ENCODE data around the gene XIST.
"Not testable (repeated sequence)": the region's sequence is repeated elsewhere in the genome, so short reads cannot be mapped to it uniquely, and the experiment has no call there.

XIST gene

DNA sequence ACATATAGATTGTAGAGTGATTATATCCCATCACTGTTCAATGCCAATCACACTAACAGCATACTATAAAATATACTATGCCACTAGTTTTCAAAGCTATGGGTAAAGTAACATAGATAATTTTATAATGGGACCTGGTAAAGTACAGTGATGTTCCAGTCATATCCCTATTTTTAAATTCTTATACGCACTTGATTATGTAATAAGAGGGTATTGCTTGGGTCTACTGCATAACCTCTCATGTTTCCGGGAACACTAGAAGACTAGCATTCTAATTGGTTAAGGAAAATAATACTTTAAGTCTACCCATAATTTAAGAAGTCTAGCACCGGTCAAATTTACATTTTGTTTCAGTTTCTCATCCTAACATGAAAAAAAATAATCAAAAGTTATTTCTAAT, 14.4 kb downstream of the XIST start:
- no peak for FAIRE-seq

DNA sequence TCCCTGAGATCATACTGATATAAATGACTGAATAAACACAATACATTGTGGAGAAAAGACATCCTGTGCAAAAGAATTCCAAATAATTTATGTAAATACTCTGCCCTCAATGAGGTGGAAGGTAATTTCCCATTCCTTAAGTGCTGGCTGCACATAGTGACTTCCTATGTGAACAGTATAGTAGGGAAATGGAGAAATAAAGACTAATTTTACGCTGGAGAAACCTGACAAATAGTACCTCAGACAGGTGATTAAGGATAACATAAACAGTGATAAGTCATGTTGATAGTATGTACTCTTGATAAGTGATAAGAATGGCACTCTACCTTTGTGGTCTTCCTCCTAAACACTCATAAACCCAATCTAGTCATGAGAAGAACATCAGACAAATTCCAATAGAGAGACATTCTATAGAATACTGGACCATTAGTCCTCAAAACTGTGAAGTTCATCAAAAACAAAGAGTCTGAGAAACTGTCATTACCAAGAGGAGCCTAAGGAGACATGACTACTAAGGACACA, 15.5 kb downstream of the XIST start:
- FAIRE-seq, result no peak

DNA sequence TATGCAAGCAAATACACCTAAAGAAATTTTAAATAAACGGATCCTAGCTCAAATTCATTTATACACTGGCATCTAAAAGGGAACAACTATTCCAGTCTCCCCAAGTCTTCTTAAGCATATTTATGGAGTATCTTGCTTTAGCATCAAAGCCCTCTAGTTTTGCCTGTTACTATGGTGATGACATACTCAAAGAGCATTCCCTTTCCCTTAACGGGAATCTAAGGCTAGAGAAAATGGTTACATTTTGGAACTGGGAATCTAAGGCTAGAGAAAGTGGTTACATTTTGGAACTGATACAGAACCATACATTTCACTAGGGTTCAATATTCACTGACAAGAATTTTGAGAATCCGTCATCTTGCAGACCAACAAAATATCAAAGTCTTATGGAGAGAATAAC, 18.3 kb downstream of the XIST start:
- no peak for FAIRE-seq

DNA sequence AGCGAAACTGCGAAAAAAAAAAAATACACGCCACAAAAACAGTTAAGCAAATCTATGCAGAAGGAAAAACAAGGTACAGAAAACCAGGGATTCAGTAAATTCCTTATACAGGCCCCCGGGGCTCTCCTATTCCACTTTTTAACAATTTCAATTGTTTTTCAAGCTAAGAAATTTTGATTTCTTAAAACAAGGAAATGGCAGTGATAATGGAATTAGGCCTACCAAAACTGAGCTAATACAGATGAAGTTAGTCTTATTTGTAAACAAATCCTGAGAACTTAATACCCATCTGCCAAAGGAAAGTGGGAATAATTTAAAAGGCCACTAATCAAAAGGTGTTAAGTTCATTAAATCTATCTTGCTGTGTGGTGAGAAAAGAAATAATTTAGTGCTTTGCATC, 20.2 kb downstream of the XIST start:
- no peak for FAIRE-seq

DNA sequence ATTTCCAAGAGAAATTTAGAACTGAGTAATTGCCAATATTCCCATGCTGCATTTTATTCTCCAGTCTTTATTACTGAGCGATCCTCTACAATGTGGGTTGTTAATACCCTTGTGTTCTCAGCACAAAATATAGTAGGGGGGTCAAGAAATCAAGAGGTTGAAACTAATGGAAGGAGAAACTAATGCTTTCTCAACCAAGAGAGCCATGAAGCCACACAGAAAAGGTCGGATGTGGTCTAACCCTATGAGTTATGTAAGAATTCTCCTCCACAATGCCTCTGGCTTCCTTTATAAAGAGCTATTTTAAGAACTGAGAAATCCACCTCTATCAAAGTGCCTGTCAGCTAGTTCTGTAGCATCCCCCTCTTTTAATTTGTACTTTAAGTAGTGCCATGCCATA, 21.0 kb downstream of the XIST start:
- no peak for FAIRE-seq

DNA sequence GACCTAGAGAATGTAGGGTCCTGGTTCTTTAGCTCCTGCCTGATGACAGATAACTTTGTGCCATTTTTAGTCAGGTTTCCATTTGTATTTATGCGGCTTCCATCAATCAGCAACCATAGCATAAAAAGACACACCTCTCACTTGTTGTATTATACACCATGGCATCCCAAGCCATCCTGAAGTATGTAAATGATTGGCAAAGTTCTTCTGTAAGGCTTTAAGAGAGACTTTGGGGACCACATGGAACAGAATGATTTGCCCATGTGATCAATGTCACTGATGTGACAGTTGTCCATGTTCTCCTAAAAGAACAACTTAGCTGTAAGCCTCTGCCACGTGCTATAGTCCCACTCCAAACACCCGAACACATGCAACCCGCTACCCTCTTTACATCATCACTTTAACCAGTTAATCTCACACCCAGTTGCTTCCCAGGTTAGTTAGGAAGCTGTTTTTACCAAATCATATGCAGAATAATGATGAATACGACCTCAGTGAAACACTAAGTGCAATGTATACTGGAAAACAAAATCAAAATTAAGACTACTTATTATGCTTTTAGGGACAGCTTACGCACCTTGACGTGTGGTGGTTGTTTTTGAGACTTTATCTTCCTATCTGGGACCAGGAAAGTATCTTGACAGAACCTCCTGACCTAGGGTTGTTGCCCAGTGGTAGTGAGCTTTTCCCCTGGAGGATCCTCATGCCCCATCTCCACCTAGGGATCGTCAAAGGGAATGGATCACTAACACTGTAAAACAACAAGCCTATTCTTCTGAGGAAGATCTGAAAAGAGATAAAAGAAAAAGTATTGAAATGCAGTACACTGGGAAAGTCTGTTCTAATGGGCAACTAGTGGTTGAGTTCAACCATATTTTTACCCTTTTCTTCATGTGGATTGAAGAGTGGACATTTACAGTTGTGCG, 21.8 kb downstream of the XIST start:
- no peak for FAIRE-seq

DNA sequence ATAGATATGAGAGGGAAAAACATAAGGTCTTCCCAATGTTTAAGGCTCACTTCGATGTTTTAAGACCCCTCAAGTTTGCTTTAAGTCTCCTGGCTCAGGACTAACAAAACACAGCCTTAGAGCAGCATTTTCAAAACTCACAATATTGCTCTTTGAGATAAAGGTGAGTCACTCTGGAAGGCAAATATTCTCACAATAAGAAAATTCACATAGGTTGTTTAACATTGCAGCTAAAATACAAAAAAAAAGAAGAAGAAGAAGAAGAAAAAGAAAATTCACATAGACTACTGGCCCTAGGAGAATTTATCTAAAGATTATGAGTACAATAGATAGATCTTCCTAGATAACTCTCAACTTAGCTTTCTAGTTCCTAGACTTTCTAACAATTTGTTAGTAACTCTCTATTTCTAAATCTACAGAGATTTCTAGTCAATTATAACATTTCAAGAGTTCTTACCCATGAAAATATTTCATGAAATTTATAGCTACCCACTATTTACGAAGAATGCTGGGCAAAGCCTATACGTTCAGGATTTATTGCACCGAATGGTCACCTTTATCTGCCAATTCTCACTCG, 22.5 kb downstream of the XIST start:
- no peak for FAIRE-seq

DNA sequence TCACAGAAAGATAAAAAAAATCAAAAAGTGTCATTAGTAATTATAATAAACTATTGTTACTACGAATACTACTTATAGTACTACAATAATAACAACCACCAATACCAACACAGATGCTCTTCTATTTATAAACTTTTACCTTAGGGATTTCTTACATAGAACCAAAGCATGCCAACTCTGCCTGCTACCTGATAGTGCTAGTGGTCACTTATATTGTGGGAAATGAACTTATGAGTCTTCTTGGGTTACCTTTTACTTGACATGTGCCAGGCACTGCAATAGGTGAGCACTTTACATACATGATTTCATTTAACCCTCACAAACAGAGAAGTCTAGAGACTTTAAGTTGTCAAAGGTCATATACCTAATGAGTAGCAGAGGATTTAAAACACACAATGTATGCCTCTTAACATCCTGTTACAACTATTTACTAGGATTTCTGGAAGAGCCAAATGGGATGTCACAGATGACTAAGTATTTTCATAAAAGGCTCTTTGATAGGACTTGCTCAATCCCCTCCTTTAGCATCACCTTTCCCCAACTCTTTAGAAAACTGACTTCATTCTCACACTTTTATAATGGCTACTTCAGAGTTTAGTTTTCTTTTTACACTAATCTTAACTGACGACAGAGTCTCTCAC, 24.3 kb downstream of the XIST start:
- FAIRE-seq, result no peak

DNA sequence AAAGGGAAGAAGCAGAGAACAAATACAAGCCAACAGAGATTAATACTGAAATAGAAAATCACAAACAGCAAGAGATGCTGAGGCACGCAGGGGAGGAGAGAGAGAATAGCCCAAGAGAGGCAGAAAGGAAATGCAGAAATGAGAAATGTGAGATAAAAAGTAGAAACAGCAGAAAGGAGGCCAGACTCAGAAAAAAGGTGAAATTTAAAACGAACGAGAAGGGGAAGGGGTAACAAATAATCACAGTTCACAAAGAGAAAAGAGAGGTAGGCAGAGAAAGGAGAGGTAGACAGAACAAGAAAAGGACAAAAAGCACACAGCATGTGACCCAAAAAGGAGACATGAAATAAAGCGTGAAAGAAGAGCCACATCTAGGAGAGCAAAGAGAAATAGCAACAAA, 25.1 kb downstream of the XIST start:
- no peak for FAIRE-seq

DNA sequence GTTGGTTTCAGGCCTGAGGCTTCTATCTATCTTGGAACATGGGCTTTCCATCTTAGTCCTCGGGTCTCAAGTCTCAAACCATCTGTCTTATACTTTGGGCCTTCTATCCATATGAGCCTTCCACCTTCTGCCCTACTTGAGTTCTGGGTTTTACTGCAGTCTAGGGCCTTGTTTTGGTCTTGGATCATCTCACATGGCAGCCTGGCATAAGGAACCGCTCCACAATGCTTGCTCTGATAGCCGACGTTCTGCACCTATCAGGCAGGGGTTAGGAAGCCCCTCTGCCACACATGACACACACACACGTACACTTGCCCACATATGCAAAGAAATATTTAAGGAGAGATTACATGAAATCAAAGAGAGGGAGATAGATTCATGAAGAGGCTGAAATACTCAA, 25.5 kb downstream of the XIST start:
- no peak for FAIRE-seq

DNA sequence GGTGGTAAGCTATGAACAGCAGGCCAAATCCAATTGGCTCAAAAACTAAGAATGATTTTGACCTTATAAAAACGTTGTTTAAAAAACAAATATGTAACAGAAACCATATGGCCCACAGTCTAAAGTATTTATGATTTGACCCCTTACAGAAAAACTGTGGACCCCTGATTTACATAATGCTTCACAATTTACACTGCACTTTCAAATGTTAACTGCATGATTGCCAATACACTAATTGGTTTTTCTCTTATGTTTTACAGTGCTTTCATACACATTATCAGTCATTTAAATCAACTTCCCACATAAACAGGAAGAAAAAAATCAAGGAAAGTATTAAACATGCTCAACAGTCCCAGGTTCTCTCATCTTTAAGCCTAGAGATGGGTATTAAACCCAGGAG, 26.9 kb downstream of the XIST start:
- FAIRE-seq, result no peak

DNA sequence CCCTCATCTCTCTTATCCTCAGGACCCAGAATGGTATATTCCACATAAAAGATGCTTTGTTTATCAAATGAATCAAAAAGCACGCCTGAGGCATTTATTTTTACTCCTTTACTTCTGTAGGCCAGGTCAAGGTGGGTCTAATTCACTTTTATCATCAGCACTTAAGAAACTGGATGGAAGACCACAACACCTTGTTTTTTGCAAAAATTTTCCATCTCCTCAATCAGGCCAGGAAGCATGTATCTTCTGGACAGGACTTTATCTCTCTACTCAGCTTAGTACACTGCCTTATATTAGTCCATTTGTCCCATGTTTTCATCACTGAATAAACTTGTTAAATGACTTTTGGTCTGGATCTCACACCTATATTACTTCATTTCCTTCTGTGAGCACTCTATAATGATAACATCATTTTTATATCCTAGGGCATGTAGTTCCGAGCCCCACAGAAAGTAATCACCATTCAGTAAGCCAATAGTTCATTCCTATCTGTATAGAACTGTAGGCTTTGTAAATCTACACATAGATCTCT, 29.0 kb downstream of the XIST start:
- no peak for FAIRE-seq

DNA sequence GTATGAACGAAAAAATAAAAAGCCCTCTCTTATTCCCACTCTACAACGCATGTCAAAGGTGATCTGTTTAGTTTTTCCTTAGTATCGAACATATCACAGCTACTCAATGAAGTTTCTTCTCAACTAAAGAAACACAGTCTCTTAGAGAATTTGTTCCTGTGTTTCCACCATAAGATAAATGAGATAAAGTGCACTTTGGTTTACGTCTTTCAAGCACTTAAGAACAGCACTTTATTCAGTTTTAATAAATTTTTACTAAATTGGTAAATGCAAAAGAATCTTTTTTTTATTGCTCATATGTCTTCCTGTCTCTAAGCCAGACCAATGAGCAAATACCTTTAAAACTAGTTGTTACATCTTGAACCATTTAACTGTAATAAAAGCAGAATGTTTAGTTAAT, 29.7 kb downstream of the XIST start:
- no peak for FAIRE-seq

DNA sequence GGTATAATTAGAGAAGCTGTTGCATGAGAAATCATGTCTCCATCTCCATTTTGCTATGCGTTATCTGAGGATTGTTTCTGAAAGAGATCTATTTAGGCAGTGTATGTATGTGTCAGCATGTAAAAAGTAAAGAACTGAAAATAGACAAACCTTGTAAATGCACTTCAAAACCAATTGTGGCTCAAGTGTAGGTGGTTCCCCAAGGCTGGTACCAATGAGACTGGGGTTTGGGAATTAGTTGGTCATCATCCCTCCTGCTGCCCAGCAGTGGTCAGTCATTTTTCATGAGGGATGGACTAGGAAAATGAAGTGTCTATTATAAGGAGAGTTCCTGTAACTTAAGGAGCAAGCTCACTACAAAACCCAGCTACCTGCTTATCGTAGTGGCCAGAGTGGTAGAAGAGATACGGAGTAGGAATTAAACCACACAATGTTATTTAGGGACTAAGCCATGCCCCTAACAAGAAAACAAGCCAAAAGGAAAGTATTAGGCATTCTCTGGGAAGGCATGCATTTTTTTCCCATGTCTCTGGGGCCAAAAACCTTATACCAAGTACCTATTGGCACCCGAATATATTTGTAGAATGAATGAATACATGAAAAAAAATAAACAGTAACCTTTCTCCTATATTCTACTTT, 30.5 kb downstream of the XIST start:
- FAIRE-seq, result no peak

DNA sequence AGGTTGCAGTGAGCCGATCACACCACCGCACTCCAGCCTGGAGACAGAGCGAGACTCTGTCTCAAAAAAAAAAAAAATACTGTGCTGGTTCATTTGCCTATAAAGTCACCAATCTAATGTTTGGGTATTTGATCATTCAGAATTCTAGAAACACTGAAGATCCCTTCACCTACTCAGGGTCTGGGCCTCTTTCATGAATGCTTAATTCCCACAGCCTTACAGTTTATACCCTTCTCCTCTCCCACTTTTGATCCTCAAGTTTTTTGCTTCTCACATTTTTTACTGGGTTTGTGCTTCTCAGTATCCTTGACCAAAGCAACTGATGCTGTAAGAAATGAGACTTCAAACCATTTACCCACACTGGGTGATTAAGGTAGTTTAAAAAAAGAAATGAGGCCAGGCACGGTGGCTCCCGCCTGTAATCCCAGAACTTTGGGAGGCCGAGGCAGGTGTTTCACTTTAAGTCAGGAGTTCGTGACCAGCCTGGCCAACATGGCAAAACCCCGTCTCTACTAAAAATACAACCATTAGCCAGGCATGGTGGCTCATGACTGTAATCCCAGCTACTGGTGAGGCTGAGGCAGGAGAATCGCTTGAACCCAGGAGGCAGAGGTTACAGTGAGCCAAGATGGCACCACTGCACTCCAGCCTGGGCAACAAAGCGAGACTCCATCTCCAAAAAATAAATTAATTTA, 32.5 kb downstream of the XIST start:
- not testable (repeated sequence) for FAIRE-seq

DNA sequence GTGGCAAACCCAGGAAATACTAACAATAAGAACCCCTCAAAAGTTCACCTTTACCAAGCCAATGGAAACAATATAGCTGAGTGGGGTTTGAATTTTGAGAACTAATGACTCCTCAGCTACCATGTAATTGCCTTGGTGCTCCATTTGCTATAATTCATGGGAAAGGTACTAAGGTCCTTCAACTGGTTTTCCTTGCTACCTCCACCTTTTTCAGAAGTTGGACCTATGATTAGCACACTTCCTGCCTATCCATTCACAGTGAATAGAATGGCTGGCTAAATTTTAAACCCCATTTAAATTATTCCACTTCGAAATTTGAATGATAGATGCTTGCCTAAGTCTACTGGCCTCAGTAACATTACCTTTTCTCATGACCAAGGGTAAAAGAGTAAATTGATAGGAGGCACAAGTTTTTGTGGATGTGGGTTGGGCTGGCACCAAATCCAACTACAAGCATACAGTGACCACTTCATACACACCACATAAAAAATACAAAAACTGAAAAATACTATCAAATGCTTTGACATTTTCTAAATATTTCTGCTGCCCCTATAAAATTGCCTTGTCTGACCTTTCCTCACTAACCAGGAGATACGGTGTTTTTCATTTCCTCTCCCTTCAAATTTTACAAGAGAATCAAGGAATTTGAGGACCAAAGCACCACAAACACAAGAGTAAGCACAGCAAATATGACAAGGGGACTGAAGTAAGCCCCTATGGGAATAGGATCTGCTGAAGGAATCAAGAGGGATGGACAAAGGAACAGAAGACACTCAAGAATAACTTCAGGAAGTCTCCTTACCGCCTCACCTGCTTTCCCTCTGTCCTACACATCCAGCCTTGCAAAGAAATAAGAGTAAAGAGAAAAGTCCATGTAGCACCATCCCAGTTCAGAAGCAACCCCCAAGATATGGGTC, 34.1 kb downstream of the XIST start:
- no peak for FAIRE-seq

DNA sequence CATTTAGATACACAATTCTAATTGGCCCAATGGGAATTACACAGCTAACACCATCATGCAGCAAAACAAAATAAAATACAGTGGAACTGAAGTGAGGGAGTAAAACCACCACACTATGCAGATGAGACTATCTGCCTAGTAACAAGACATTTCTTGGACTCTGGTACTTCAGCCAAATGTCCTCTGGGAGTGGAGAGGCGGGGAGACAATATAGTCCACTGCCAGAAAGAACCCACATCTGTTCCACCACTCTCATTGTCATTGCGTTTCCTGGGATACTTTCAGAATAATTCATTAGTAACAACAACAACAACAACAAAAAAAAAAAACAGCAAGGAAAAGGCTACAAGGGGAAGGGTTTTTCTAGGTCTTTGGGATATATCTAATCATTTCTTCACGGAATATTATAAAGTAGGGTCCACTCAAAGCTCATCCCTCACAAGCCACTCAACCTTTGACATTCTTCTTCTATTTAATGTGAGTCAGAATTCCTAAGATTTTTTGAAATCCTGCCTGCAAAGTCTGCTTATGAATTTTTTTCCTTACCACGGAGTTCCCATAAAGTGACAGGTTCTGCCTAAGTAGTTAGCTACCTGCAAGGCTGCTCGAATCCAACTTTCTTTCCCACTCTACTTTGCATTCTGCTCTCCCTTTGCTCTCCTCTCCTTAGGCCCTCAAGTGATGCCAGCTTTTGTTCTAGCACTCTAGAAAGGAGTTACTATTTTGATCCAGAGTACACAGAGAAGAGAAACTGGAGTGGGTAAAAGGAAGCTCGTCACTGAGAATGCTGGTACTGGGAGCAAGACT, 34.9 kb downstream of the XIST start:
- no peak for FAIRE-seq

DNA sequence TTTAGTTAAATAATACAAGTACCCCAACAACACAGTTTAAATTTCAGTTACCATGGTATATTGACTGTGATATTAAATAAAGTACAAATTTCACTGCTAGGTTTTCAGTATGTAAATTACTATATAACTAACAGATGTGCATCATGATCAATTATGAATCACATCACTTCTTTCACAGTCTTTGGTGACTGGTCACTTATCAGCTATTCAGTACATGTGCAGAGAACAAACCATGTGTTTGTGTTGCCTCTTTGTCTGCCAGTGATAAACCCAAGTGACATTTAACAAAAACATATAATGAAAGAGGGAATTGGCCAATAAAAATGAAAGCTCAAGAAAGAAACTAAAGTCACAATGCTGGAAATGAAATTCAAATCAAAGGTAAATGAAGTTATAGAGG, 40.3 kb downstream of the XIST start:
- FAIRE-seq, result no peak

DNA sequence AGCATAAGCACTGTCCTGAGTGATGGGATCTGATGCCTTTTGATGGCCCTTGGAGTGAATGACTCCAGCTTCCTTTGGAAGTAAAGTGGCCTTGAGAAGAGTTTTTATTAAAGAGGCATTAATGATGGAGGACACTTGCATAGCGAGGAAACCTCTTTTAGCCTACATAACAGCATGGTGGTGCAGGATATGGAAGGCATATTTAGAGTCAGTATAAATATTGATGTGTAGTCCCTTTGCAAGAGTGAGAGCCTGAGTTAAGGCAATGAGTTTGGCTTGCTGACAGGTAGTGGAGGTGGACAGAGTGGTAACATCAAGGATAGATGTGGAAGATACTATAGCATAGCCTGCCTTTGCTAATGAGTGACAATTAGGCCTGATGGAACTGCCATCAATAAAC, 48.4 kb downstream of the XIST start:
- FAIRE-seq, result not testable (repeated sequence)

DNA sequence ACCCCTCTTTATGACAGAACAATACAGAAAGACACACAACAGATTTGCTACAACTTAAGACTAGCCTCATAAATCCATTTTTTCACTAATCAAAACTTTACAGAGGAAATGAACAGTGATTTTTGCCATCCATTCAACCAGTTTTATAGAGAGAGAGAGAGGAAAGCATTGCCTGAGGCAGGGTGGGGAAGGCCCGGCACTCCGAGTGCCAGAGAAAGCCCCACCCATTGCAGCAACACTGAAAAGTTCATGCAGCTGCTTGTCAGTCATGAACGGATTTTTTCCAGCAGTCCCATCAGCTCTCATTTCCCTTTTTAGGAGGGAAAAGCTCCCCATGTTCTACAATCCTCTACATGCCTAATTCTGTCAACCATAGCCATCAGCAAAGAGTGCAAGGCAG, 52.6 kb downstream of the XIST start:
- FAIRE-seq, result no peak

All from G401.6 (cell line).